Erythroblast (primary cell): ENCODE measurements around the gene SEC61A2.

ENCODE experiments used
- GATA1 ChIP-seq: IDR thresholded peaks from 2 replicates; pipeline ENCODE4 v1.6.1; 2011; ENCODE audit warnings: low read depth, mild to moderate bottlenecking, control low read depth, low read length, moderate library complexity
- POLR2A ChIP-seq: IDR thresholded peaks from 2 replicates; pipeline ENCODE4 v1.6.1; 2011; ENCODE audit warnings: mild to moderate bottlenecking, low read length

DNA sequence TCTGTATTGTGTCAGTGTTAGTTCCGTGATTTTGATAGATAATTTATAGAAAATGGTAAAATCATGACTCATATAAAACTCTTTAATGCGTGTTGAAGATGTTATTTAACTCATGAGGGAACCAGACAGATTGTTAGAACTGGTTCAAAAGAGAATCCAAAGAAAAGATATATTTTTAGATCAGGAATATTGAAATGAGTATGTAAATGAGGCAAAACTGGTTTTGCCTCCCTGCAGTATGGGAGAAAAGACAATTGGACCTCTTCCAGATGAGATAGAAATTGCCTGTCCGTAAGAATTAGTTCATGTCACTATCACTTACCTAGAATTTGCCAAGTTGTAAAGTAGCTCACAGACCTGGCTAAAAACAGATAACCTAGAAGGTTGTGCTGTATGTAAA, 84.1 kb downstream of the SEC61A2 start:
- no peak for TF ChIP-seq POLR2A
- TF ChIP-seq GATA1, result no peak
